NB4 (cell line): ENCODE results near the gene VENTX.

Experiments
- MAX ChIP-seq: IDR thresholded peaks from 2 replicates; pipeline ENCODE4 v1.6.1; 2011; ENCODE audit warnings: low read depth, low read length
- MYC ChIP-seq: IDR thresholded peaks from 2 replicates; pipeline ENCODE4 v1.6.1; 2011; ENCODE audit warnings: low read depth, low read length
- TF ChIP-seq, protein P1 (sequence below): IDR thresholded peaks from one replicate; pipeline ENCODE4 v1.5.1; 2012; ENCODE audit warnings: low read depth, low read length

DNA sequence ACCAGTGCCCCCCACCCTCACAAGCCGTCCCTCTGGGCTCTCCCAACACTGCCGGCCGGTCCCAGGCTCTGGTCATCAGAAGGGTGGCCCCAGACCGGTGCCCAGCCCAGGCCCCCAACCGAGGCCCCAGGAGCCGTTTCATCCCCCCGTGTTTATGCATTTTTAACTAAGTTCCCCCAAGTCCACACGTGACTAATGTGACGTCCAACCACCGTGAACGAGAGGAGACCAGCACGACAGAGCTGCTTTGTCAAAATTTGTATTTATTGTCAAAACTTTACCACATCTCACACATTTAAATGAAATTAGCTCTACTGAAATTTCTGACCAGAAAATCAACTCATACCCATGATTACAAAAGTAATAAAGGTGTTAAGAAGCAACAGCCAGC, 8.6 kb downstream of the VENTX start:
- TF ChIP-seq MYC, result no peak
- TF ChIP-seq, protein P1, sequence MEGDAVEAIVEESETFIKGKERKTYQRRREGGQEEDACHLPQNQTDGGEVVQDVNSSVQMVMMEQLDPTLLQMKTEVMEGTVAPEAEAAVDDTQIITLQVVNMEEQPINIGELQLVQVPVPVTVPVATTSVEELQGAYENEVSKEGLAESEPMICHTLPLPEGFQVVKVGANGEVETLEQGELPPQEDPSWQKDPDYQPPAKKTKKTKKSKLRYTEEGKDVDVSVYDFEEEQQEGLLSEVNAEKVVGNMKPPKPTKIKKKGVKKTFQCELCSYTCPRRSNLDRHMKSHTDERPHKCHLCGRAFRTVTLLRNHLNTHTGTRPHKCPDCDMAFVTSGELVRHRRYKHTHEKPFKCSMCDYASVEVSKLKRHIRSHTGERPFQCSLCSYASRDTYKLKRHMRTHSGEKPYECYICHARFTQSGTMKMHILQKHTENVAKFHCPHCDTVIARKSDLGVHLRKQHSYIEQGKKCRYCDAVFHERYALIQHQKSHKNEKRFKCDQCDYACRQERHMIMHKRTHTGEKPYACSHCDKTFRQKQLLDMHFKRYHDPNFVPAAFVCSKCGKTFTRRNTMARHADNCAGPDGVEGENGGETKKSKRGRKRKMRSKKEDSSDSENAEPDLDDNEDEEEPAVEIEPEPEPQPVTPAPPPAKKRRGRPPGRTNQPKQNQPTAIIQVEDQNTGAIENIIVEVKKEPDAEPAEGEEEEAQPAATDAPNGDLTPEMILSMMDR, result no peak
- no peak for TF ChIP-seq MAX
